B cell (primary cell): Measurements from ENCODE around the gene RNF224.

Experiments
- EZH2 ChIP-seq: IDR thresholded peaks from 2 replicates; pipeline ENCODE4 v1.6.1; 2012; ENCODE audit warnings: borderline replicate concordance, low read depth, mild to moderate bottlenecking, moderate library complexity, low read length; ENCODE audit not compliant: insufficient read depth, poor library complexity, severe bottlenecking
- TF ChIP-seq, protein P1 (sequence below): fragments of 200-600 bp; IDR thresholded peaks from one replicate; pipeline ENCODE4 v1.8.0; 2022; ENCODE audit warnings: antibody characterized with exemption, mild to moderate bottlenecking

DNA sequence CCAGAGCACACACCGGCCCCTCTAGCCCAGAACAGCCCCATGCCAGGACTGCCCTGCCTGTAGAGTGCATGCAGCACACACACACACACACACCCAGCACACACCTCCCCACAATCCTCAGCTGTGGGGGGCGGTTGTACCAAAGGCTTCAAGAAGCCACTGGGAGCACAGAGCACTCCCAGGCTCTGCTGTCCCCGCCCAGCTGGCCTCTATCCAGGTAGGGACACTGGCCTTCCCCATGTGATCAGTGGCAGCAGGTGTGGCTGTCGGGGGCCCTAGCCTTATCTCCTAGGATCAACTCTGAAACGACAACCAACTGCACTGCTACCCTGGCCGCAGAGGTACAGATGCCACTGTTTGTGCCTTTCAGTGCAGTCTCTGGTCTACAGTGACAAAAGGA lies 40.9 kb upstream of the RNF224 start:
- TF ChIP-seq, protein P1, sequence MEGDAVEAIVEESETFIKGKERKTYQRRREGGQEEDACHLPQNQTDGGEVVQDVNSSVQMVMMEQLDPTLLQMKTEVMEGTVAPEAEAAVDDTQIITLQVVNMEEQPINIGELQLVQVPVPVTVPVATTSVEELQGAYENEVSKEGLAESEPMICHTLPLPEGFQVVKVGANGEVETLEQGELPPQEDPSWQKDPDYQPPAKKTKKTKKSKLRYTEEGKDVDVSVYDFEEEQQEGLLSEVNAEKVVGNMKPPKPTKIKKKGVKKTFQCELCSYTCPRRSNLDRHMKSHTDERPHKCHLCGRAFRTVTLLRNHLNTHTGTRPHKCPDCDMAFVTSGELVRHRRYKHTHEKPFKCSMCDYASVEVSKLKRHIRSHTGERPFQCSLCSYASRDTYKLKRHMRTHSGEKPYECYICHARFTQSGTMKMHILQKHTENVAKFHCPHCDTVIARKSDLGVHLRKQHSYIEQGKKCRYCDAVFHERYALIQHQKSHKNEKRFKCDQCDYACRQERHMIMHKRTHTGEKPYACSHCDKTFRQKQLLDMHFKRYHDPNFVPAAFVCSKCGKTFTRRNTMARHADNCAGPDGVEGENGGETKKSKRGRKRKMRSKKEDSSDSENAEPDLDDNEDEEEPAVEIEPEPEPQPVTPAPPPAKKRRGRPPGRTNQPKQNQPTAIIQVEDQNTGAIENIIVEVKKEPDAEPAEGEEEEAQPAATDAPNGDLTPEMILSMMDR: no peak
- TF ChIP-seq EZH2: no peak
